GM19023 (cell line): ENCODE measurements around the gene MTIF3.

ENCODE experiments used
- ATAC-seq: cut with Tn5 transposase; IDR thresholded peaks from one replicate; pipeline ENCODE4 v1.9.1; 2021; ENCODE audit warnings: mild to moderate bottlenecking, moderate library complexity; ENCODE audit not compliant: unreplicated experiment

MTIF3 gene

DNA sequence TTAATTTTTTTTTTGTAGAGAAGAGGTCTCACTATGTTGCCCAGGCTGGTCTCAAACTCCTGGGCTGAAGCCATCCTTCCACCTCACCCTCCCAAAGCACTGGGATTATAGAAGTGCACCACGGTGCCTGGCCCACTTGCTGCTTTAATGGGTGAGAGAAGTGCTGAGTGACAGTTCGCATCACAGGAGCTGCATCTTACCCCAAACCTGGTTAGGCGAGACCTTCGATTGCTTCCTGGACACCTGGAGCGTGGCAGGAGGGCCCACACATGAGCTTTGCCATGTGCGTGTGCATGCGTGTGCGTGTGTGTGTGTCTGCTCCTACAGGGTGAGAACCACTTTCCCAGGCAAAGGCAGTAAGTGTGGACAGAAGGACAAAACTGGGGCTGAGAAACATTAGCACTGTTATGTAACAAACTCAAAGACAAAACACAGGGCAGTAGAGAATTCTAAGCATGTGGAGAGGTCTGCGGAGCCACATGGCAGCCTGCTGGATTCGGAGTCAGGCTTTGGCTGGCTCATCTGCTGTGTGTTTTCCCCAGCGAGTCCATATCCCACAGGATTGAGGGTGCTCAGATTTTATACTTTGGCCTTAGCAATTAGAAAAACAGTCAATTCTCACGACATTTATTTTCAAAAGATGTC is 11.7 kb upstream of the MTIF3 start:
- no peak for ATAC-seq

DNA sequence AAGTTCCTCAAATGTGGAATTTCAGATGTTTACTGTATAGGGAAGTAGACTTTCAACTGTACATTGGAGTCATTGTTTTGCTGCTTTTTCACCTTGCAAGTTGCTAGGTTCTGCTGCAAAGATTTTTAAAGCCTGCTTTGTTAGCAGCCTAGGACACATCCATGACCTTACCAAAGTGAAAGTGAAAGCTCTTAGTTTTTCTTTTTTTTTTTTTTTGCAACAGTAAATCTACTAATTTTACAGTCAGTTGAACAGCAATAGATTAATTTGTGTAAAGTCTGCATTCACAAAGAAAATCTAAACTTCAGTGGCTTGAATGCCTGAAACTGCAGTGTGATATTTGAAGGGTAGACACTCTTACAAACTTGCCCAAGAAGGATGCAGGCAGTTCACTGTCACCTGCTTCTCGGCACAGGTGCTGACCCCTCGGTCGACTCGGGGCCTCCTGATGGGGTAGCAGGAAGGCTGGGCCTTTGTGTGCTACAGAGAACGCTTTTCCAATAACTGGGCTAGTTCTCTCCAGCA is 5.0 kb upstream of the MTIF3 start:
- ATAC-seq, result no peak

DNA sequence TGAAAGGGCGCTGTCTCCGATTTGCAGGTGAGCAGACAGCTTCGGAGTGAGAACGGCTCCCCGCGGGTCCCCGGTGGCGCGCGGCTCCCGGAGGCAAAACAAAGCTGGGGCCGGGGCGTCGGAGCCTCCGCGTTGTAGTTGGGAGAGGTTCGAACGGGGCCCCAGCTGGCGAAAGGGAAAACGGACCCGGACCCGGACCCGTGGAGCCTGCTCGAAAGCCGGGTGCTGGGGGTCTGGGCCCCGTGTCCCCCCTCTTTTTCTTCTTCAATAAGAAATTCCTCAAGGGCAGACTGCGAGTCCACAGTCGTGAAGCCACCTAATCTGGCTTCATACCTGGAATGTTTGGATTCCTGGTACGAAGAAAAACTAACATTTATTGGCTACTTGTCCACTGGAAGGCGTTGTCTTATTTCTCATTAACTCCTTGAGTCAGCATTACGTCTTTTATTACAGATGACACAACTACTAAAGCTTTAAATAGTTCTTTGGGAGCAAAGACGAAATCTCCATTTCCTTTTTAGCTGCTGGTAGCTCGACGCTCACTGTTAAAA is 632 bp upstream of the MTIF3 start:
- ATAC-seq, result no peak

DNA sequence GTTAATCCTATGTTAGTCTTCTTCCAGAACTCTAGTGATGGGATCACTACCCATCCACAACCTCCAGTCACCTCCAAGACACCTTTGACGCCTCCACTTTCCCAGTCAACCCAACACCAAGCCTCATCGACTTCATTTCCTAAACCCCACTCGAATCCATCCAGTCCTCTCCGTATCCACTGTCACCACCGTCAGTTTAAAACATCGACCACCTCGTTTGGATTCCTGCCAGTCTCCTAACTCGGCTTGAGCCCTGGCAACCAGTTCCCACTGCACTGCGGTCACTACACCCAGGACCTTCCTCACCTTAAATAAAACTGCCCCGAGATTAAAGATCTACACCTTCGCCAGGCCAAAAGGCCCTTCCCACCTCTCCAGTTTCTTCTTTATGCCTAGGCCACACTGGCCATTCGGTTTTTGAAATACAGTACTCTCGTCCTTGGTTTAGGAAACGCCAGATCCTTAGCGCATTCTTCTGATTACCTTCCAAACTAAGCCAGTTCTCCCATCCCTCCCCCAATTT is 1.2 kb downstream of the MTIF3 start:
- ATAC-seq, result no peak

DNA sequence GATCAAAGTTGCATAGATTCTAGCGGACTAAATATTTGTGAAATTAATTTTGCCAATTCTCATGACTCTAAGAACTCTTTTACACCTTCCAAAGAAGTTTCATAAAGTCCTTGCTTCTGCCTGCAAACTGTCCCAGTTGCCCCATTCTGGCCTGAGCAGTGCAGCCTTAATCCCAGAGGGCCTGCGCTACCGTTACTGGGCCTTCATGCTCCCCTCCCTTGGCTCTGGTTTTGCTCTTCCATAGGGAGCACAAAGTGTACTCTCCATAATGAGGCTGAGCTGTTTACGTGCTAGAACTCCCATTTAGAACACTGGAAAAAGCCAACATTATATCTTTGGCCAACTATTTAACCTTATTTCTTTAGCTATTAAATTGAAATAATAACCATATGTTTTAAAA is 2.1 kb downstream of the MTIF3 start:
- ATAC-seq, result no peak

DNA sequence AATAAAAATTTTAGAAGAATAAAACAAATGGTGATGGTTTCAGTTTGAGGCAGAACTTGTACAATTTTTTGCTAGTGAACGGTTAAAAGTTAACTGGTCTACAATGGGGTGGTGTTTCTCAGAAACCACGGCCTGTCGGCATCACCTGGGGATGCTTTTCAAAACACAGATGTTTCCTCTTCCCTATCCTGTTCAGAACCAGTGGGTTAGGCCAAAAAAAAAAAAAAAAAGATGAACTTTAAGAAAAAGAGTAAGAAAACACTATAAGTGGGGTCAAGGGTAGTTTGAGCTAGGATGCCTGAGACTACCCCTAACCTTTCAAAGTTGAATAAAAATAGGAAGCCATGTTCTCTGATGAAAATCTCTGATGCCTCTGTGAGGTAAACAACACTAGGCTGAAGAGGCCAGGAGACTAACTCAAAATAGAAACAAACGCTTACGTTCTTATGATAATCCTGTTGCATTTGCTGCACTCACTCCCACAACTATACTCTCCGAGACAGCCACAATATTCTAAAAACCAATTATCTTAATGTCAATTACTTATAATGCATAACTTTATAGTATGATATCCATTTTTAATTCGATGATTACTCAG is 3.3 kb downstream of the MTIF3 start:
- ATAC-seq, result no peak

DNA sequence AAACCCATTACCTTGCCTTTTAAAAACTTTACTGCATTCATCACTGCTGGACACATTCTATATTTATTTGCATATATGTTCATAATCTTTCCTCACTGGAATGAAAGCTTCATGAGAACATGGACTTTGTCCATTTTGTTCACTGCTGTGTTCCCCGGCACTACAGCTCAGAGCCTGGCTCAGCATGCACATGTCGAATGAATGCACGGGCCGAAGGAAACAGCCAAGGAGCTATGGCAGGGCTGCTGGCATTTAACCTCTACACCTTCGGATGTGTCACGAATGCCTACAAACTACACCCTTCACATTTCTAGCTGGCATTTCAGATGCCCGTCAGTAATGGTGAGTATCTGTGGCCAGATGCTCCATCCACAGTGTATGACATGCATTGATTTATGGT is 7.6 kb downstream of the MTIF3 start:
- ATAC-seq, result no peak

DNA sequence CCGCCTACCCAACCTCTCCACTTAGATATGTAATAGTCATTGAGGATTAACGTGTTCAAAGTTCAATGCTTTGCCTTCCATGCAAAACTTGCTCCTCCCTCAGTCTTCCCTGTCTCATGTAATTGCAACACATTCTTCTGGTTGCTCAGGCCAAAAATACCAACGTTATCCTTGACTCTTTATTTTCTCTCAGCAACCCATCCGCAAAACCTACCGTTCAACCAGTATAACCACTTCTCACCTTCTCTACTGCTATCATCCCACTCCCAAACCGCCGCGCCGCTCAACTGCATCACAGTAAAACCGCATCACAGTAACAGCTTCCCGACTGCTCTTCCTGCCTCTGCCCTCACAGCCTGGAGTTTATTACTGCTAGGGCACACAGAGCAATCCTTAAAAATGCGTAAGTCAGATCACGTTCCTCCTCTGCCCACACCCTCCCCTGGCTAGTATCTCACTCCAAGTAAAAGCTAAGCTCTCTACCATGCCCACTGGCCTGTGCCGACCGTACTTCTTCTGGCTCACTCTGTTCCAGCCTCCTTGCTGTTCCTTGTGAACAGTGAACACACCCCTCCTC is 8.2 kb downstream of the MTIF3 start:
- ATAC-seq, result no peak

DNA sequence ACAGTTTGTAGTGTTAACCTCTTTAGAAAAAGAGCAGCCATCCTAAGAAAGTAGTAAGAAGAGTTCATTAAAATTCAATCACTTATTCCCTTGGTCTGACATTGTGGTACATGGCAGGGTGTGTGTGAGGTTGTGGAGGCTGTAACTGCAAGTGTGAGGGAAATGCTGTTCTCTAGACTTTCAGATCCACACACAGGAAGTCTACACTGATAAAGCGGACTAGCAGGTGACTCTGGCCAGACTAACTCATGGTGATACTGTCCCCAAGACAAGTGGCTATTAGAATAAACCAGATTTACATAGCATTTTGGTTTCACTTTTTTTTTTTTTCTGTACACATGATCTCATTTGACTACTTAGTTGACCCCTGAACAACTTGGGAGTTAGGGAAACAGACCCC is 10.0 kb downstream of the MTIF3 start:
- ATAC-seq, result no peak

DNA sequence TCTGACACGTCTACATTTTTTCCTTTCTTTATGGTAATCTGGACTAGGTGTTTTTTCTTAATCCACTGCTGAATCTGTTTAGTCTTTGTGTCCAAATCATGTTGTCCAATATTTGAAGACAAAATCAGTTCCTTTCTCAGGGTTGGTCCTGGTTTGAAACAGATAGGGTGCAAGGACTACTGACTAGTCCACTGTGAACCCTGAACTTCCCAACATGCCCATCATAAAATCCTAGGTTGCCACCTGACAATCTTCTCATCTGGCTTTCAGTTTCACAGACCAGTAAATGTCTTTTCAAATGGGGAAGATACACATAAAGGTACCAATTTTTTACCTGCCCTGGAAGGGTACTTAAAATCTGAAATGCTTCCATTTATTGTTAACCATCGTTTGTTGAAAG is 13.2 kb downstream of the MTIF3 start:
- ATAC-seq, result no peak

DNA sequence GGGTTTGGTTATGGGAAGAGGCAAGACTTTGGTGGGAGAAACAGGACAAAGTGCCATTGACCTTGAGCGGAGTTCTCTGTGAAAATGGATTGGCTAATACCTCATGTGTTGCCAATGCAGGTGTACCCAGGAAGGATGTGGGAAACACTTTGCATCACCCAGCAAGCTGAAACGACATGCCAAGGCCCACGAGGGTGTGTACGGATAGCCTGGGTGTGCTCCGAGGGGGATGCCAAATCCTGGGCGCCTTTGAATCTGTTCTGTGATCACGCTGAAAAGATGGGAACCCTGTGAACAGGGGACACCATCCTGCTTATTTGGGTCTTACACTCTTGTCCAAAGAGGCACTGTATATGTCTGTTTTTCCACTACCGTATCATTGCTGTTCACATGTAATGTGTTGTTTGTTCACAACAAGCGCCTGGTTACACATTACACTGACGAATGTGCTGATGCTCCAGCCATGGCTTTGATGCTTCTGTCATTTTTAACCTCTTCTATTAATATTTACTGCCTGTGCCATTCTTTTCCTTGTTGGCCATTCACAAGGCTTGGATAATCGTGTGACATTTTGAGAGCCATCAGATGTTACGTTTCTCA is 17.7 kb downstream of the MTIF3 start:
- ATAC-seq, result no peak

DNA sequence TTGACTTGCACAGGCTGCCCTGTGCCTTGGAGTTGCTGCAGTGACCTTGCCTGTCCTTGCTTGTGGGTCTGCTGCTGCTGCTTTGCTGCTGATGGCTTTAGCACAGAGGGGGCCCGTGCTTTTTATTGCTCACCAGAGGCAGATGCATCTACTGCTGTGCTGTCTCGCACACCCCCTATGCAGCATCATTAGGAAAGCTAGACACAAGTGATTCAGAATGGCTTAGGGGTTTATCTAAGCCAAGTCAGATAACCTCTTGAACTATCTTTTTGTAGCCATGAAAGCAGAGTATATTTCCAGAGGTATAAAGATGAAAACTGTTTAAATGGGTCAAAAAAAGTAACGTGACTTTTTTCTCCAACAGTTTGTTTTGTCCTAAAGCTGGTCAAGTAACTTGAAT is 18.2 kb downstream of the MTIF3 start:
- no peak for ATAC-seq

DNA sequence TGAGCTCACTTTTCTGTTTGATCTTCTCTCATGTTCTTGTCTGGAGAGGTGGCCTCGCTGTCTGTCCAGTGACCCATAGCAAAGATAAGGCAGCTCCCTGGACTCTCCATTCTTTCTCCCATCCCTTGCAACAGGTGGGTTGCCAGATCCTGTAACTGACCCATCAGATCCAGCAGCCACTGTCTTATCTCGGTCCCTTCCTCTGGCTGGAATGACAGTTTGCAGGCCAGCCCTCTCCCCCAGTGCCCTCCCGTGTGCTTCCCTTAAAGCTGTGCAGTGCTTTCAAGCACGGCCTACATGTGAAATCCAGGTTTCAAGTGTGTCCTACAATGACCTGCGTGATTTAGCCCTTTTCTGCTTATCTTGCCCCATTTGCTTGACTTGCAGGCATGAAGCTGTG is 22.2 kb downstream of the MTIF3 start:
- no peak for ATAC-seq

DNA sequence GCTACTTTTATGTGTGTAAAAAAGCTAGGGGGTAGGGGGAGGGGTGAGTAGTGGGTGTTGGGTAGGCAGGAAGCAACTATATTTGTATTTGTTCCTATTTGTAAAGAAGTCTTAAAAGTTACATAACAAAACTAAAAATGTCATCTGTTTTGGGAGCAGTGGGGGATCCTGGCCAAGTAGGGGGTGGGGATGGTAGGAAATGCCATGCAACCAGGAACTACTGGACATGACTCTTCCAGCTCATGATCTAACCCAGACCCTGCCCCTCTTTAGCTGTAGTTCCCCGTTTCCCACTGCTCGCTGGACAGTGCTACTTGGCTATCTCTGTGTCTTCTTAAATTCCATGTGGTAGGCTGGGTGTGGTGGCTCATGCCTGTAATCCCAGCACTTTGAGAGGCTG is 22.7 kb downstream of the MTIF3 start:
- no peak for ATAC-seq

DNA sequence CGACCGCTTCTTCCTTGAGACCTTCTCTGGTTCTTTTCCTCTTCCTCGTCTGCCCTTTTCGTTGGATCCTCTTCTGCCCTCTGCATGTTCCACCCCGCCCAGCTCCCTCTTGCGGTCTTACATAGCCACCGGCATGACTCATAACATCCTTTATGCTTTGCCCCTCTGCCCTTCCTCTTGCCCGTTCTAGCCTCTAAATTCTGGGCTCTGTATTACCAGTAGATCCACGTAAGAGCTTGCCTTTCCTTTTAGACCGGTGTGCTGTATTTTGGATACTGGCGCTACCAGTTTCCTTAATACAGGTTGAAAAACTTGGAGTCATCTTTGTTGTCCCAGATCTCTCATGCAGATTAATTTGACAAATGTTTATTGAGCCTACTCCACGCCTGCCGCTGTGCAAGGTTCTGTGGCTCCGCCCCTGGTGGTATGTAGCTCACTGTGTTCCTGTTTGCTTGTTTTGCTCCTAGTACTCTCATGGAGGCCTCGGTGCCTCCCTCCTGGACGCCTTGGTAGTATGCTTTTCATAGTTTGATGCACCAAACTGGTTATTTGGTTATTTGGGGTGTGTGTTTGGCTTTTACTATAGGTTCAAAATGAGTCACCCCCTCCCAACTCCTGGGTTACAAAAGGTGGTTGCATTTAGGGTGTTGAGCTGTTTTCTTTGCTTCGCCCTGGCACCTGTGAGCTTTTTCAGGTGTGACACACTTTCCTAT is 24.3 kb downstream of the MTIF3 start:
- peak; percentile 56 for ATAC-seq

DNA sequence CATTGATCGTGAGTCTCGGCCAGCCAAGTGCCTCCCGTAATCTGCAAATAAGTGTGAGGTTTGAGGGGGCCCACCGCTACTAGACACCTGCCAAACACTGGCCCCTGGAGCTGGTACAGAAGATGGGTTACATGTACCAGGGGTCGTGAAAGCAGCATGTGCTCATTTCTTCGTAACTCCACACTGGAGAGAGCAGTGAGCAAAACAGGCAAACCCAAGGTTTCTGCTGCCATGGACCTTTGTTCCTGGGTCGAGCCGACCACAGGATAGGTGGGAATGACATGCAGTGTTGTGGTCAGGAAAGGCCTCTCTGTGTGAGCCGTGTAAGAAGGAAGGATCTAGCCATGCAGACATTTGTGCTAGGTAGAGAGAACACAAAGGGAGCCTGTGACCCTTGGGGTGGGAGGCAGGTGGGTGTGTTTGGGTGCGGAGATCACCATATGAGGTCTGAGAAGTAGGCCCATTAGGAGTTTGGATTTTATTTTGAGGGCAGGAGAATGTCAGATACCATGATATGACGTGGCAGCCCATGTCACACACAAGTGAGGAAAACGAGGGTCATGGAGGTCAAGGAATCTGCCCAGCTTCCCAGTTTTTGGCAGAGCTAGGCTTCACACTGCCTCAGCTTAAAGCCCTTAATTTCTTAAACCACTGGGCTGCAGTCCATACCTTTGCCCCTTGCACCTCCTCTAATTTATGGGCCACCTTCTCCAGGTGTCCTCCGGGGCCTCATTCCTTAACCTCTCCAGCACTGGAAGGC is 25.0 kb downstream of the MTIF3 start:
- ATAC-seq, result no peak

DNA sequence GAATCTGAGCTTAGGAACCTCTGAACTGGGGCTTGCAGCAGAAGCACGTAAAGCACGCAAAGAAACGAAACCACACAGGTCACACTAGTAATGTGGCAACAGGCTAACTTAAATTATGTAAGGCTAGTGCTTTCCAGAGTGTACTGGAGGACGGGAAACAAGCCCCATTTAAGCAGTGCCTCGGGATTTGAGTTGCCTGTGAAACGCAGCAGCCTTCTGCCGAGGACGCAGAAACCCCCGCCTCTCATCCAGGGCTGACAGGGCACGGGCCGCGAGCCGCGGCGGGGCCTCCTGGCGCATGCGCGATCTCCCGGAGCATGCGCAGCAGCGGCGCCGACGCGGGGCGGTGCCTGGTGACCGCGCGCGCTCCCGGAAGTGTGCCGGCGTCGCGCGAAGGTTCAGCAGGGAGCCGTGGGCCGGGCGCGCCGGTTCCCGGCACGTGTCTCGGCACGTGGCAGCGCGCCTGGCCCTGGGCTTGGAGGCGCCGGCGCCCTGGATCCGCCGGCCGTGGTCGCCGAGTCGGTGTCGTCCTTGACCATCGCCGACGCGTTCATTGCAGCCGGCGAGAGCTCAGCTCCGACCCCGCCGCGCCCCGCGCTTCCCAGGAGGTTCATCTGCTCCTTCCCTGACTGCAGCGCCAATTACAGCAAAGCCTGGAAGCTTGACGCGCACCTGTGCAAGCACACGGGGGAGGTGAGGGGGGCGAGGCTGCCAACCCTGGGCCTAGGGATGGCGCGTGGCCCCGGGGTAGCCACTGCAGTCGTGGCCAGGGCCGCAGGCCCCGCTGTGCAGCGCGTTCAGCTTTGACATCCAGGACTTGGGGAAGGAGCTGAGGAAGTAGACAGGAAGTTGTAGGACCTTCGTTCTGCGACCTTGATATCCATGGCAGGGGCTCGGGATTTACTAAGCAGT is 25.9 kb downstream of the MTIF3 start, which contains the start of gene GTF3A:
Gene GTF3A, plus strand, starts transcription at position 374 of the 912 bp plus-strand sequence.
- ATAC-seq, result peak; percentile 69

DNA sequence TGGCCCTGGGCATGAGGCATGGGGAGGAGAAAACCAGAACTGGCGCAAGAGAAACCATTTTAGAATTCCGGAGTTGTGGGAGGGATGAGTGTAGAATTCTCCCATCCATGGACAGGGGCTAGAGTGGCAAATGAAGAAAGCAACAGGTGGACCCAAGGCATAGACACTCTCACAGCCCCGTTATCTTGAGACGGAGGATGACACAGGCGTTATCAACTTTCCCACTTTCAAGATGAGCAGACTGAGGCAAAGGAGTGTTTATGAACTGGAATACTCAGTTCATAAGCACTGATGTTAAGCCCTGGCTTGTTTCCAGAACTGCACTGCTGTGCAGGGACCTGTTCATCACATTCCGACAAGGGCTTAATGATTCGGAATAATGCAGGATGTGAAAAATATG is 27.0 kb downstream of the MTIF3 start:
- no peak for ATAC-seq
